Measurements from ENCODE around the gene CEP126. TPM values are rescaled to one million over a fixed set of nuclear protein-coding genes. Genes with fewer than 3 reads are reported as not detected.
"Not testable (repeated sequence)": the region's sequence is repeated elsewhere in the genome, so short reads cannot be mapped to it uniquely, and the experiment has no call there.

CEP126 gene
- total RNA-seq, 1 experiment from 2014 or later: 0.40 TPM

DNA sequence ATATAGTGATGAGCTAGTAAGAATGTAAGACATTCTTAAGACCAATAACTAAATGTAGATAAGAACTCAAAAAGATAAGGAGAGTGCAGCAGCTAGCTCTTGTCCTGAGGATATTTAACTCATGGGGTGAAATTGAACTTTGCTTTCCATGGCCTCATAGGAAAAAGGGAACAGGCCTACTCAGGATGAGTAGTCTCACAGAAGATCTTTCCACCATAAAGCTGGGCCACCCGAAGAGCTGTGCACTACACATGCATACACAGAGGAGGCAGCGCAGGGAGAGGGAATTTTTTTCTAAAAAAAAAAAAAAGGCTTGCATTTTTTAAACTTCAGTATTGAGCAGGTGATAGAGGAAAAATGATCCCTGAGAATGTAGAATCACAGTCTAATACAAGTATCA is 72.6 kb downstream of the CEP126 start:
- DNase-seq: no peak
- H3K9me3 ChIP-seq: no peaks in the 10 kb centered on the region
- no peaks in the 10 kb centered on the region for H3K36me3 ChIP-seq
- H3K27me3 ChIP-seq: no peaks in the 10 kb centered on the region
- H3K4me3 ChIP-seq: no peak overlapping the region

DNA sequence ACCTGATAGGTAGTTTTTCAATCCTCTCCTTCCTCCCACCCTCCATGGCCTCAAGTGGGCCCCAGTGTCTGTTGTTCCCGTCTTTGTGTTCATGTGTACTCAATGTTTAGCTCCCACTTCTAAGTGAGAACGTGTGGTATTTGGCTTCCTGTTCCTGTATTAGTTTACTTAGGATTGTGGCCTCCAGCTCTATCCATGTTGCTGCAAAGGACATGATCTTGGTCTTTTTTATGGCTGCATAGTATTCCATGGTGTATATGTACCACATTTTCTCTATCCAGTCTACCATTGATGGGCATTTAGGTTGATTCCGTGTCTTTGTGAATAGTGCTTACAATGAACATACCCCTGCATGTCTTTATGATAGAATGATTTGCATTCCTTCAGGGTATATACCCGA is 78.4 kb downstream of the CEP126 start:
- no peaks in the 10 kb centered on the region for H3K36me3 ChIP-seq
- H3K27me3 ChIP-seq: no peaks in the 10 kb centered on the region; the same call in 1 of the 2 replicates
- no peak overlapping the region for H3K4me3 ChIP-seq
- no peak for DNase-seq
- H3K9me3 ChIP-seq: no peaks in the 10 kb centered on the region

GRCh38 chr11:101994052-101994469 is 79.3 kb downstream of the CEP126 start:
- not testable (repeated sequence) for DNase-seq, H3K36me3 ChIP-seq, H3K4me3 ChIP-seq, H3K9me3 ChIP-seq, H3K27me3 ChIP-seq

GRCh38 chr11:101996111-101996510 is 81.3 kb downstream of the CEP126 start:
- Histone ChIP-seq H3K4me3 (no peak overlapping the region), H3K36me3 (no peaks in the 10 kb centered on the region), H3K9me3 (no peaks in the 10 kb centered on the region), H3K27me3 (no peaks in the 10 kb centered on the region; the same call in 1 of the 2 replicates)
- DNase-seq: no peak

DNA sequence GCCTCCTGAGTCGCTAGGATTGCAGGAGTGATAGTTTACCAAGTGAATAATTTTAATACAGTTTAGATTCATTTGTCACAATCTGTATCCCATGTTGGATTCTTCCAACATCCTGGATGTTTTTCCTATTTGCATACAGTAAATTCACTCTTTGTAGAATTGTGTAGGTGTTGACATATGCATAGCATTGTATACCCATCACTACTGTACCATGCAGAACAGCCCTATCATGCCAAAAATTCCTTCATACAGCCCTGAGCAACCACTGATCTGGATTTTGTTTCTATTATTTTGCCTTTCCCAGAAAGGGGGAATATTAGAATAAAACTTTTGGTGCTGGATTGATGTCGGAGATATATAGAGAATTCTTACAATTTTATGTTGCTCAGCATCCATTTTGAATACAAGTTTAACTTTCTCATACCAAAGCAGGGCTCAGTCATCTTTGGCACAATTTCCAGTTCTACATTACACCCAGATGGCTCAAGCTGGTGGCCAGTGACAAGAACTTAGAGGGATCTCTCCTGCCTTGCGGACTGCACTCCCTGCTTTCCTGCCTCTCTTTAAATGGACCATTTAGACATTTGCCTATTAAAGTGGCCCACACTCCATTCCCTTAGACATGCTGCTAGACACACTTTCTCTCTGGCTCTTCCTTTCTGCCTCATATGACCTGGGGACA is 87.0 kb downstream of the CEP126 start:
- Histone ChIP-seq H3K4me3 (no peak overlapping the region), H3K27me3 (no peaks in the 10 kb centered on the region), H3K9me3 (no peaks in the 10 kb centered on the region), H3K36me3 (no peaks in the 10 kb centered on the region)
- DNase-seq: no peak

- Histone ChIP-seq H3K4me3 (no peak overlapping the region), H3K36me3 (no peaks in the 10 kb centered on the region), H3K27me3 (no peaks in the 10 kb centered on the region), H3K9me3 (no peaks in the 10 kb centered on the region)
- DNase-seq: no peak
These were observed 89.4 kb downstream of the CEP126 start for GRCh38 chr11:102004220-102004619.

DNA sequence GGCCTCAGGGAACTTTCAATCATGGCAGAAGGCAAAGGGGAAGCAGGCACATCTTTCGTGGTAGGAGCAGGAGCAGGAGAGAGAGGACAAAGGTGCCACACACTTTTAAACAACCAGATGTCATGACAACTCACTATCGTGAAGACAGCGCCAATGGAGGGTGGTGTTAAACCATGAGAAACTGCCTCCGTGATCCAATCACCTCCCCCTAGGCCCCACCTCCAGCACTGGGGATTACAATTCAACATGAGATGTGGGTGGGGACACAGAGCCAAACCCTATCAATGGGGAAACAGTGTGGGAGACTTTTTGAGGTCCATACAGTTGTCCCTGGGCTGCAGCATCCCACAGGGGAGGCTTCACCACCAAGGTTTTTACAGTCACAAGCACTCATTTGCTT is 90.5 kb downstream of the CEP126 start:
- Histone ChIP-seq H3K4me3 (no peak overlapping the region), H3K36me3 (no peaks in the 10 kb centered on the region), H3K9me3 (no peaks in the 10 kb centered on the region), H3K27me3 (no peaks in the 10 kb centered on the region)
- no peak for DNase-seq

DNA sequence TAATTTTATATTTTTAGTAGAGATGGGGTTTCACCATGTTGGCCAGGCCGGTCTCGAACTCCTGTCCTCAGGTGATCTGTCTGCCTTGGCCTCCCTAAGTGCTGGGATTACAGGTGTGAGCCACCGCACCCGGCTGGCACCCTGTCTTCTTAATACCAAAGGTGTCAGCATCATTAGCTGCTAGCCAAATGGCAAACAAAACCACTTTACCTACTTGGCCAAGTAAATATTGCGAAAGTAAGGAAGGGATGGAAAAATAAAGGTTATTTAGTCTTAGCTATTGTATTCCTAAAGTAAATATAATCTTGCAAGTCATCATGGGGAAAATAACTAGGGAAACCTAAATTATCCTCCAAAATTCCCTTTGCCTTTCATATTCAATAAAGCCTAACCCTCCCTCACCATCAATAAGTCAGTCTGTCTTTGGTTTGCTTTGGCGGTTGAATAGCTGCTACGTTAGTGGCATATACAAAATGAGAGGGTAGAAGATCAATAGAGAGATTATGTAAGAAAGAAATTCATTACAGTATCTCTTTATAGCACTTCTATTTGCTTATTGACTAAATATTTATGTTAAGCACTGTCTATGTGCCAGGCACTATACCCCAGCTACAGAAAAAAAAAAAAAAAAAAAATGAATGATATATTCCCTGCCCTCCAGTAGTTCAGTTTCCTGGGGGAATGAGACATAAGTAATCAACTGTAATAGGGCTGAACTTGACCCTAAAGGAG is 92.2 kb downstream of the CEP126 start:
- Histone ChIP-seq H3K4me3 (no peak overlapping the region), H3K27me3 (no peaks in the 10 kb centered on the region), H3K9me3 (no peaks in the 10 kb centered on the region), H3K36me3 (no peaks in the 10 kb centered on the region)
- no peak for DNase-seq

DNA sequence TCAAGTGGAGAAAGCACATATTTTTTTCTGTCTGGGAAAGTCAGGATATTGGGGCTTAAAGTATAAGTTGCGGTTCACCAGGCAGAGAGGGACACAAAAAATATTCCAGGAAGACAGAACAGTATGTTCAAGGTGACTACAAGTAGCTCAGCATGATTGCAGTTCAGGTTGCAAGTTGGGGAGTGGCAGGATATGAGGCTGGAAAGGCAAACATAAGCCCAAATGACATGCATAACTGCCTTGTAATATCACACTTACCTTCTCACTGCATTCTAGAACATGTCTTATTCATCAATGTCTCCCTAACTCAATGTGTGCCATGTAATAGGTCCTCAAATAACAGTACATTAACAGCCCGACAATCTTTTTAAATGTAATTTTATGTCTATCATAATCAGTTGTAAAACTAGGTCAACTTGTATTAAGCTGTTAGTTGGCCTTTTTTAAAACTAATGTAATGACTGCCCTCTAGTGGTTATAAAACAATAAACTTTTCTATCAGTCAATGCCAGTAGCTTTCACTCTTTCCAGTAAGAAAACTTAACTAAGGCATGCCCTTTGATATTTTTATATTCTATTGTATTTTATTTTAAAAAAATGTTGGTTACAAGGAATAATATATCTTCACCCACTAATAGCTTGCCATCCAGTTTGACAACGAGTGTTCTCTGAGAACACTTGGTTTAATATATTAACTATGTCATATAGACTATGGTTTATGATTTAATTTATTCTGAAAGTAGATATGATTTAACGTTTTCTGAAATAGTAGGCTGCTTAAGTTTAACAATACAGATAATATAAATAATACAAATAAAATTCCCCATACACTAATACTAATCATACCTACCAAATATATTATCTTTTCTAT is 93.0 kb downstream of the CEP126 start:
- no peaks in the 10 kb centered on the region for H3K36me3 ChIP-seq
- no peak overlapping the region for H3K4me3 ChIP-seq
- no peaks in the 10 kb centered on the region for H3K9me3 ChIP-seq
- peak; percentile 3 for DNase-seq
- no peaks in the 10 kb centered on the region for H3K27me3 ChIP-seq

DNA sequence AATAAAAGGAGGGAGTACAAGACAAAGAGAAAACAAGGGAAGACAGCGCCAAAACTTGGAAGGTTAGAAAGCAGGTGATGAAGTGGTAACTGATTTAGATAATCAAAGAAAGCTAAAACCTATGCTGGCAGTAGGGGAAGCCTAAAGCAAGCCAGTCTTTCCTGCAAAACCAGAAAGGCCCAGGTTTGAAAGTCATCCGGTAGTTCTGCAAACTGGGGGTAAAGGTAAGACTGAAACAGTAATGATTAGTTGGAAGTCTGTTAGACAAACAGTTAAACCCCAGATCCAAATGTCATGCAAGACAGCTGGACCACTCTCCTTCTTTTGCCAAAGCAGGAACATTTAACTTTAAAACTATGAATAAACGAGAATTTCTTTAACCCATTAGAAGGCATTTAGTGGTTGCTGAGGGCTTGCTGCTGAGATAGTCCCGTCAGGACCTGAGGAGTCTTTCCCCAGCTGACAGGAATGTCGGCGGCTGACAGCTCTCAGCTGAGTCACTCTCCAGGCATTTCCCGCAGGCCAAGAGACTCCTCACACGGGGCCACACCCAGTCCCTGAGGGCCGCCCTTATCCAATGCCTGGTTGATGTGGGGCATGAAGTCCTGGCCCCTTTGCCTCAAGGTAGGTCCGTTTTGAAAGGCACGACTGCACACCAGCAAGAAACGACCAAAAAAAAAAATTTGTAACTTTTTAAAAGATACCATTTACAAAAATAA is 96.1 kb downstream of the CEP126 start:
- no peaks in the 10 kb centered on the region for H3K9me3 ChIP-seq
- DNase-seq: peak; percentile 95
- no peaks in the 10 kb centered on the region for H3K36me3 ChIP-seq
- no peaks in the 10 kb centered on the region for H3K27me3 ChIP-seq
- no peak overlapping the region for H3K4me3 ChIP-seq

DNA sequence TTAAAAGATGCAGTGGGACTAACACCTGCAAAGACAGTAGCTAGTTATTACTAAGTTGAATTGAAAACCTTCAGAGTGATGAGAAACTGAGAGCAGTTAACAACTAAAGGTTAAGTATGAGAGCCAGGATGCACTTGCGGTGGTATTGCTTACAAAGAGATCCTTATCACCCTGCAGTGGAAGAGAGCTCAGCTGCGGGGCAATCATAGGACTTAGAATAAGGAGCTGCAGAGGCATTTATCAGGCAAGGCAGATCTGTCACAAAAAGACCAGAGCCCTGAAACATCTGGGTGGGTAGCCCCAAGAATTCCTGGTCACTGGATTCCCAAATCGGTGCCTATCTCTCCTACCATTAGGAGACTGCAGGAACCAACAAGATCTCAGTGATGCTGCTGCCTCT is 98.1 kb downstream of the CEP126 start:
- DNase-seq: no peak

DNA sequence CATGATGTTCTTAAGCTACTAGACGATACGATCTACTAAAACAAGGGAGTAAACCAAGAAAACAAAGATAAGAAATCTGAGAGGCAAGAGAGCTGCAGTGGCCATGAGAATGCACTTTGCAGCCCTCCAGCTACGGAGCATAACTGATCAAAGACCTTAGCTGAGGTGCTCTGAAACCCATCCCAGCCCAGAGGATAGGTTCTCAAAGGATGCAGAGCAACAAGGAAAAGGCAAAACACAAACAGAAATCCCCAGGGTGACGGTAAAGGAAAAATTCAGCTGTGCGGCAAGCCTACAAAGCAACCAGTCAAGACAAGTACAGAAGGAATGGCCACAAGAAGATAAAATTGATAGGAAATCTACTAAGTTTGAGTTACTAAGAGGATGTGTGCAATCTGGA is 99.9 kb downstream of the CEP126 start:
- Histone ChIP-seq H3K27me3 (no peaks in the 10 kb centered on the region), H3K36me3 (no peaks in the 10 kb centered on the region), H3K9me3 (no peaks in the 10 kb centered on the region), H3K4me3 (no peak overlapping the region)
- DNase-seq: no peak

More for the DNA sequence above, 98.1 kb downstream of the CEP126 start:
- Histone ChIP-seq H3K9me3 (no peaks in the 10 kb centered on the region), H3K4me3 (no peak overlapping the region), H3K27me3 (no peaks in the 10 kb centered on the region), H3K36me3 (no peaks in the 10 kb centered on the region)

DNA sequence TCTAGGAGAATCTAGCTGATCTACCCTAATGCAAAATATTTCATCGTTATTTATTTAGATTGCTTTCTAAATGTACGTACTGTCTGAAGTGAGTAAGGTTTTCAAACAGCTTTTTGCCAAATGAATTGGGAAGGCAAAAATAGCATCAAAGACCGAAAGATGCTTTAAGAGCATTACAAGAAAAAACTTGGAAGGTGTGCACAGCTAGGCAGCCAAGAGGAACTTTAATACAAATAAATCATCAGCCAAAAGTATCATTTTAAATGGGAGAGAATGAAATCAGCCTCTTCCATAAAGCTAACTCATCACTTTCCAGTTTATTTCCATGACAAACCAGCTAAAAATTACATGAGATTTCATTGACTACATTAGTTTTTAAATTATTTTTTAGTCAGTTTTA is 102.2 kb downstream of the CEP126 start:
- no peak overlapping the region for H3K4me3 ChIP-seq

DNA sequence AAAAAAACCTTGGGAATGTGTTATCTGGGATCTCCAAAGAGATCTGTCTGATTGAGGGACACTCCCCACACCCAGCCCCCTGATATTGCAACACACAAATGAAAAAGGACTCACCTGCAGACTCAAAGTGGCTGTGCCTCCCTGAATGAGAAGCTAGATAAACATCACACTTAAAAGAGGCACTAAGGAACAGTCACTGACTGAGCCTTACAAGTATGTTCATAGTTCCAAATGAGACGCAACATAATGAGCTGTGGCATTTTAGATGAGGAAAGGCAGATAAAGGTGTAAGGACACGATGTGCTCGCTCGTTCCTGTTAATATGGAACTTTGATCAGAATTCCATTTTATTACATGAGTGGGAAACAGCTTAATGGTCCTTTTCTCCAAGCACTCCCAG is 111.4 kb downstream of the CEP126 start:
- no peaks in the 10 kb centered on the region for H3K36me3 ChIP-seq
- DNase-seq: no peak
- H3K4me3 ChIP-seq: no peak overlapping the region
- H3K27me3 ChIP-seq: no peaks in the 10 kb centered on the region
- no peaks in the 10 kb centered on the region for H3K9me3 ChIP-seq

More for the DNA sequence above, 102.2 kb downstream of the CEP126 start:
- DNase-seq: peak; percentile 37
- no peaks in the 10 kb centered on the region for H3K27me3 ChIP-seq
- H3K36me3 ChIP-seq: no peaks in the 10 kb centered on the region
- H3K9me3 ChIP-seq: no peaks in the 10 kb centered on the region

DNA sequence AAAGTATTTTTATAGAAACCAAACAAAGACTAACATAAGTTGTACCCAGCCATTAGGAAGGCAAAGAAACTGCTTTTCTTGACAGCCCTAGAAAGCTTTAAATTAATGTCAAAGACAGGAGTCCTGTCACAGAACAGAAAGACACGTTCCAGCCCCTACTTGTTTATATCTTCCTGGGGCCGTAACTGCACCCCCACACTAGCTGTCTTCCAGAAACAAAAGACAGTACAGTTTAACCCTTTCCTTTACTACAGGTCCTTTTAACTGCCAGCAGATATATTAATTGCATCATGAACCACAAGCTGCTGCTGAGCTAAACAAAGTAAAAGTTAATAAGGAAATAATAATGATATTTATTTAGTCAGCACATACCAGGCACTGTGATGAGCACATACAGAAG is 112.1 kb downstream of the CEP126 start:
- no peak for DNase-seq
- Histone ChIP-seq H3K36me3 (no peaks in the 10 kb centered on the region), H3K4me3 (no peak overlapping the region), H3K27me3 (no peaks in the 10 kb centered on the region), H3K9me3 (no peaks in the 10 kb centered on the region)

DNA sequence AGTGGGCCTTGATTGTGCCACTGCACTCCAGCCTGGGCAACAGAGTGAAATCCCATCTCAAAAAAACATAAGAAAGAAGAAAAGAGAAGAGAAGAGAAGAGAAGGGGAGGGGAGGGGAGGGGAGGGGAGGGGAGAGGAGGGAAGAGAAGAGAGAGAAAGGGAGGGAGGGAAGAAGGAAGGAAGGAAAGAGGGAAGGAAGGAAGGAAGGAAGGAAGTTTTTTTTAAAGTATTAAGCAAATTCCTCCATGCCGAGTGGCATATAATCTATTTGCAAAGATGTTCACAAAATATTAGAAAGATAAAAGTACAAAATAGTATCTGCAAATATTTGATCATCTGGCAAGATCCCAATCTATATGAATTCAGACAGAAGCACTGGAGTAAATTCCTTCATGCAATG is 121.9 kb downstream of the CEP126 start:
- Histone ChIP-seq H3K9me3 (peaks cover 4% of the 10 kb centered on the region; the same call in 1 of the 2 replicates), H3K4me3 (no peak overlapping the region), H3K27me3 (no peaks in the 10 kb centered on the region), H3K36me3 (no peaks in the 10 kb centered on the region)
- no peak for DNase-seq

- H3K36me3 ChIP-seq: no peaks in the 10 kb centered on the region
- H3K4me3 ChIP-seq: peak overlapping the region; percentile 57
- H3K9me3 ChIP-seq: no peaks in the 10 kb centered on the region
- DNase-seq: no peak
- H3K27me3 ChIP-seq: no peaks in the 10 kb centered on the region
These were observed 132.0 kb downstream of the CEP126 start for GRCh38 chr11:102046841-102047240.

All from MG63 (cell line).